K562 (cell line): ENCODE results near the gene CDCP1. TPM values are rescaled to one million over a fixed set of nuclear protein-coding genes. Genes with fewer than 3 reads are reported as not detected.

Experiments
- ATF3 ChIP-seq, 2 experiments: fragments of 450-650 bp in 1 of 2; sonication (generic) in 1 of 2; formaldehyde crosslinking in 1 of 2; IDR thresholded peaks in 1 of 2; conservative IDR thresholded peaks in 1 of 2; 2 replicates each; pipeline versions ENCODE4 v1.6.1 to v1.8.1; 2016 to 2023; ENCODE audit warnings: mild to moderate bottlenecking in 2 of 2, moderate library complexity in 2 of 2, inconsistent platforms in 1 of 2, missing genetic modification reagents in 1 of 2
- ATF4 ChIP-seq: fragments of 450-650 bp; formaldehyde crosslinking; IDR thresholded peaks from 2 replicates; pipeline ENCODE4 v1.4.0; 2022; ENCODE audit warnings: mild to moderate bottlenecking, moderate library complexity
- CHD4 ChIP-seq: fragments of 200-600 bp; sonication (generic); IDR thresholded peaks from 3 replicates; pipeline ENCODE4 v1.6.1; 2012; ENCODE audit warnings: low read depth, mild to moderate bottlenecking, mixed read lengths, low read length, inconsistent platforms; ENCODE audit not compliant: insufficient read depth, insufficient replicate concordance, poor library complexity, severe bottlenecking
- CXXC5 ChIP-seq: fragments of 250-450 bp; sonication (Bioruptor Pico); IDR thresholded peaks from 2 replicates; pipeline ENCODE4 v1.8.0; 2022; ENCODE audit warnings: inconsistent platforms, mild to moderate bottlenecking, moderate library complexity
- E2F5 ChIP-seq: sonication (generic); formaldehyde crosslinking; IDR thresholded peaks from 2 replicates; pipeline ENCODE4 v1.8.0; 2022; ENCODE audit warnings: mild to moderate bottlenecking, missing genetic modification reagents
- ESRRA ChIP-seq: fragments of 450-650 bp; IDR thresholded peaks from 2 replicates; pipeline ENCODE4 v1.6.1; 2014; ENCODE audit warnings: low read depth, mild to moderate bottlenecking, moderate library complexity, borderline replicate concordance
- KDM1A ChIP-seq, 2 experiments: fragments of 450-650 bp; IDR thresholded peaks; 2 replicates each; pipeline ENCODE4 v1.6.1; 2016; ENCODE audit warnings: mild to moderate bottlenecking in 2 of 2
- KLF6 ChIP-seq: fragments of 250-450 bp; sonication (Bioruptor Pico); IDR thresholded peaks from 2 replicates; pipeline ENCODE4 v1.4.0; 2020; ENCODE audit warnings: mild to moderate bottlenecking, moderate library complexity, borderline replicate concordance
- MAFF ChIP-seq: IDR thresholded peaks from 2 replicates; pipeline ENCODE4 v1.6.1; 2012; ENCODE audit warnings: low read length, improper control_type of control experiment
- MEIS2 ChIP-seq: fragments of 450-650 bp; IDR thresholded peaks from 2 replicates; pipeline ENCODE4 v1.6.1; 2014; ENCODE audit warnings: mild to moderate bottlenecking; ENCODE audit not compliant: partially characterized antibody
- POLR2AphosphoS2 ChIP-seq: IDR thresholded peaks from 2 replicates; pipeline ENCODE4 v1.6.1; 2012; ENCODE audit warnings: low read length, improper control_type of control experiment
- POLR2AphosphoS5 ChIP-seq: IDR thresholded peaks from 2 replicates; pipeline ENCODE4 v1.6.1; 2011; ENCODE audit warnings: mild to moderate bottlenecking, low read depth, low read length, moderate library complexity; ENCODE audit not compliant: control insufficient read depth, insufficient read depth
- SMARCE1 ChIP-seq: fragments of 450-650 bp; IDR thresholded peaks from 2 replicates; pipeline ENCODE4 v1.7.1; 2016; ENCODE audit warnings: mild to moderate bottlenecking
- SP1 ChIP-seq: sonication (generic); formaldehyde crosslinking; IDR thresholded peaks from 2 replicates; pipeline ENCODE4 v1.8.1; 2022; ENCODE audit warnings: mild to moderate bottlenecking, missing genetic modification reagents
- SRSF9 ChIP-seq: fragments of 200-400 bp; formaldehyde crosslinking; IDR thresholded peaks from 2 replicates; pipeline ENCODE4 v1.6.1; 2017; ENCODE audit warnings: low read depth, low read length, borderline replicate concordance
- TFAP4 ChIP-seq: sonication (generic); formaldehyde crosslinking; IDR thresholded peaks from 2 replicates; pipeline ENCODE4 v1.8.0; 2022; ENCODE audit warnings: missing genetic modification reagents, mild to moderate bottlenecking, moderate library complexity, borderline replicate concordance
- XRCC4 ChIP-seq: IDR thresholded peaks from one replicate; pipeline ENCODE4 v1.6.1; 2011; ENCODE audit not compliant: insufficient read depth, insufficient read length; ENCODE audit errors: extremely low read depth
- XRCC5 ChIP-seq: fragments of 200-400 bp; formaldehyde crosslinking; IDR thresholded peaks from 2 replicates; pipeline ENCODE4 v1.6.1; 2017; ENCODE audit warnings: low read depth, mild to moderate bottlenecking, low read length
- ZC3H11A ChIP-seq: IDR thresholded peaks from 2 replicates; pipeline ENCODE4 v1.6.1; 2012; ENCODE audit warnings: low read depth, low read length, improper control_type of control experiment
- ZFP36 ChIP-seq: fragments of 150-350 bp; IDR thresholded peaks from 2 replicates; pipeline ENCODE4 v1.6.1; 2018; ENCODE audit warnings: low read length, low read depth; ENCODE audit not compliant: partially characterized antibody
- ZNF280B ChIP-seq: fragments of 250-450 bp; sonication (Bioruptor Pico); IDR thresholded peaks from 2 replicates; pipeline ENCODE4 v1.5.1; 2021; ENCODE audit warnings: mild to moderate bottlenecking
- polyA plus RNA-seq, 8 experiments: library from polyadenylated mRNA; depleted of rRNA in 4 of 8; stranded (reverse) in 5 of 8; unstranded in 3 of 8; fragments of >200 nt; fragmentation: Nextera tagmentation in 2 of 8; fragmentation: Illumina TruSeq in 1 of 8; extraction: Ambion mirVana in 2 of 8; extraction: Trizol in 1 of 8; gene quantifications; 2 replicates each; pipeline versions ENCODE4 v1.2.1 to v1.2.3, GENCODE V29; 2011 to 2014; ENCODE audit warnings: inconsistent platforms in 1 of 8, missing spikeins in 1 of 8
- total RNA-seq, 7 experiments: library from RNA; depleted of rRNA in 6 of 7; stranded (reverse); fragments of >200 nt in 6 of 7; fragmentation: Illumina TruSeq in 2 of 7; extraction: Trizol in 2 of 7; gene quantifications; 2 replicates each; pipeline versions ENCODE4 v1.2.1 to v1.2.3, GENCODE V29; 2011 to 2021; ENCODE audit warnings: low replicate concordance in 1 of 7

CDCP1 gene
- total and polyA plus RNA-seq, 9 of the 15 experiments (the other 6 are each of a cell fraction or from before 2014, with no cell fraction given), result 3.9 to 16.4 (median 5.2) TPM

GRCh38 chr3:45037720-45038455 is 108.3 kb downstream of the CDCP1 start (continued):
- TF ChIP-seq ZFP36, result peak; percentile 56
- 0 out of 2 replicates have a peak, but pooled peaks have one; percentile 30 for TF ChIP-seq SMARCE1
- 0 out of 4 replicates have a peak, but pooled peaks of 1 of the 2 experiments have one; percentile 12 for TF ChIP-seq KDM1A (IDR thresholded peaks at IDR 0.05)
- peak; percentile 25; the same call in 1 of the 2 replicates for TF ChIP-seq MAFF
- no peak for TF ChIP-seq POLR2AphosphoS2
- peak; percentile 93 for TF ChIP-seq MEIS2
- no peak for TF ChIP-seq POLR2AphosphoS5
- peak; percentile 80 for TF ChIP-seq SP1 (CRISPR knock-in tag)
- TF ChIP-seq SRSF9, result no peak
- TF ChIP-seq ZC3H11A, result peak; percentile 48; the same call in 1 of the 2 replicates
- no peak for TF ChIP-seq CHD4
- 0 out of 2 replicates have a peak, but pooled peaks have one; percentile 15 for TF ChIP-seq ATF4
- peak; percentile 39; the same call in 1 of the 2 replicates for TF ChIP-seq ESRRA
- peak; percentile 53 for TF ChIP-seq CXXC5 (CRISPR knock-in tag)
- peak; percentile 97 for TF ChIP-seq XRCC5
- TF ChIP-seq TFAP4 (CRISPR knock-in tag), result peak; percentile 84
- no peak for TF ChIP-seq ATF3 (IDR thresholded peaks at IDR 0.05)
- peak; percentile 63; the same call in 1 of the 2 replicates for TF ChIP-seq ATF3 (CRISPR knock-in tag; conservative IDR thresholded peaks at IDR 0.05)
- TF ChIP-seq E2F5, result no peak
- TF ChIP-seq ZNF280B (CRISPR knock-in tag), result no peak
- no peak for TF ChIP-seq KLF6
- no peak for TF ChIP-seq XRCC4
